HPDE6-E6E7 (cell line): Measurements from ENCODE around the gene DNTT.
A peak's percentile ranks its signal among the peaks of the same experiment; 100 is the strongest.
"Not testable (repeated sequence)": the region's sequence is repeated elsewhere in the genome, so short reads cannot be mapped to it uniquely, and the experiment has no call there.

Experiments used
- DNase-seq: peaks from one replicate; pipeline ENCODE4 v3.0.0; 2011; ENCODE audit warnings: missing footprints; ENCODE audit errors: extremely low spot score

DNTT gene

GRCh38 chr10:96276426-96276825 lies 27.8 kb upstream of the DNTT start:
- DNase-seq, result no peak

DNA sequence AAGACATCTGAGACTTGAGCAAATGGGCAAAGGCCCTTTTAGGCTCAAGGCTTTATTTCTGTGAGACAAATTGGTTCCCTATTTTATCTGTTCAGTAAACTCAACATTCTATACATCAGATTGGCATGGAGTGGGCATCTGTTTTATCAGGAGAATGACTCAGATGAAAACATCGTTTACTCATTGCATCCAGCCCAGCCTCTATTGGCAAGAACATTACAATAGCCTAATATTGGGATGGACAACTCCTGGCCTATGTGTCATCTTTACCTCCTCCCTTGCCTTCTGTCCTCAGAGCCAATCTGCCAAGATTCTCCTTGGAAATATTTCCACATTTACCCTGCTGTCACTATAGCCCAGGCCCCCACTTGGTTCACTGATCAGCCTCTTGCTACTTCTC lies 27.4 kb upstream of the DNTT start:
- no peak for DNase-seq

DNA sequence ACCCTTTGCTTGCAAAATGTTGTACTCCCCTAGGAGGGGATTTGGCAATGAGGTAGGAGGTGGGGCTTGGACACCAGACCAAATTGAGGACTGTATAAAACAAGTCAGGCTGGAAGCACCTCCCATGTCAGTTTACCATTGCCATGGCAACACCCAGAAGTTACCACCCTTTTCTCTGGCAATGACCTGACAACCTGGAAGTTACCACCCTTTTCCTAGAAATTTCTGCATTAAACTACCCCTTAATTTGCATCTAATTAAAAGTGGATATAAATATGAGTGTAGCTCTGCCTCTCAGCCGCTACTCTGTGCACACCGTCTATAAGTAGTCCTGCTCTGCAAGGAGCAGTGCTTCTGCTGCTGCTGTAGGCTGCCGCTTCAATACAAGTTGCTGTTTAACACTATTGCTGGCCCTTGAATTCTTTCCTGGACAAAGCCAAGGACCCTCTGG lies 25.0 kb upstream of the DNTT start:
- no peak for DNase-seq

DNA sequence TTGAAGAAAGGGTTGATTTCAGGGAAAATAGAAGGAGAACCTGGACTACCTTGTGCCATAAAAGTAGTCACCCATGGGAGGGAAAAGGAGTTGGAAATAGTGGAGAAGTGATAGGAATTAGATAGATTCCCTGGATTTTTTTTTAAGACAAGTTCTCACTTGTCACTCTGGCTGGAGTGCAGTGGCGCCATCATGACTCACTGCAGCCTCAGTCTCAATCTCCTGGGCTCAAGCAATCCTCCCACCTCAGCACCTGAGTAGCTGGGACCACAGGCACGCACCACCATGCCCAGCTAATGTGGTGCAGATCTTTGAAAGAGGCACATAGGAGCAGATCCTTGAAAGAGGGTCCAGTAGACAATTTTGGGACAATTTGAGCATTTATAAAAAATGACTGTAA lies 23.4 kb upstream of the DNTT start:
- no peak for DNase-seq

DNA sequence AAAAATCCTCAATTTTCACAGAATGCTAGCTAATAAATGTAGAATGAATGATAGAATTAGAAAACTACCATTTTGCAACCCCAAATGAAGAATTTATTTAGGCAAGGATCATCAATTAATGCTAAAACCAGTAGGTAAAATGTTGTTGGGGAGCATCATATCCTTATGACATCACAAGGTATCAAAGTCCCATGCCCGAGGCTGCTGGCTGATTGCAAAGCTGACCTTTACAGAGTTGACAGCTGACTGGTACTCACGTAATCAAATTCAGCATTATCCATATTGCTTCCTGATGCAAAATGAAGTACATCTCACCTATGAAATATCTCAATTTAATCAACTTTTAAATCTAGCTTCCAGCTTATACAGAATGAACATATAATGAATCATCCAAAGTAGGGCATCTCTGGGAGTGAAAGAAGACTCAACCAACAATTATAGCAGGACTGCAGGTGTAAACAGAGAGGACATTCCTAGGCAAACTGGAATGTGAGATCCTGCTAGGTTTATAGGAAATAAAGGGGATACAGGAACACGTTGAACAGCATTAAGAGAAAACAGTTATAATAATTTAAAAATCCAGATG lies 22.7 kb upstream of the DNTT start:
- DNase-seq, result no peak

DNA sequence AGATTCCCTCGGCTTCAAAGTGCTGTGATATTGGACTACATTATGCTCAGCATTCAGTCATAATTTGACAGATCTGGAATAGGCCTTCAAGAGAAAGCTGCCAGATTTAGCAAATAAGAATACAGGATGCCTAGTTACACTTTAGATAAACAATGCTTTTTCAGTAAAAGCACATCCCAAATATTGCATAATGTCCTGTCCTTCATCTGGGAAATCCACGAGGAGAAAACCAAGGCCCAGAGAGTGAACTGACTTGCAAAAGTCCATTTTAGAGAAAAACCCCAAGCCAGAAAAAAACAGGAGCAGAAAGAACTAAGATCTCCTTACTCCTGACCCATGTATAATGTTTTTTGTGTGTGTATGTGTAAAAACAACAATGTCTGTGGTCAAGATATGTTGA lies 20.9 kb upstream of the DNTT start:
- no peak for DNase-seq

- DNase-seq, result no peak
Observed at GRCh38 chr10:96283756-96284155, 20.5 kb upstream of the DNTT start.

- DNase-seq, result no peak
Observed at GRCh38 chr10:96285331-96285752, 18.9 kb upstream of the DNTT start.

DNA sequence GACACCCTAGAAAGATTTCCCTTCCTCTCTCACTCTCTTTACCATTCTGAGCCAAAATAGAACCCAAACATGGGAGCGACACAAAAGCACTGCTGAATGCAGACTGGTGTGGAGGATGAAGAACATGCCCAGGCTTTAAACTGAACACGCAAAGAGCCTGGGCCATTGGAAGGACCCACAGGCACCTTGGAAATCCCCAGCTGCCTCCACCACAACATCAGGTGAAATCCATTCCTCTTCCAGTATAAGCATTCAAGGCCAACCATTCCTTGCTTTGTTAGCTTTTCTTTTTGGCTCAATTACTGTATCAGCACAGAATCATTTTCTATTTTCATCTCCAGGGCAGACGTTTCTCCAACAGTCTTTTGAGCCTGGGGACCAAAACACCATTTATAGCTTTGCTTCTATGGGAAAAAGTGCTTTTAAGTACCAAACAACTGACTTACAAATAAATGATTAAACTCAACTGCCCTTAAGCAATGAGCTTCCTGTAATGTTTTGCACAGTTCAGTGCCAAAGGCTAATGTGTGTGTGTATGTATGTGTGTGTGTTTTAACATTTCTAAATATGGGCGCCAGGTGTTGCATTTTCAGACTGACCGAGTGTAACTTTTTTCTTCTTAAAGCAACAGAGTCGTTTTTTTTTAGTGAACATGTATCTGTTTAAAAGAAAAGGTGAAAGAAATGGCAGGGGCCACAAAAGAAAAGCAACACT lies 16.7 kb upstream of the DNTT start:
- no peak for DNase-seq

DNA sequence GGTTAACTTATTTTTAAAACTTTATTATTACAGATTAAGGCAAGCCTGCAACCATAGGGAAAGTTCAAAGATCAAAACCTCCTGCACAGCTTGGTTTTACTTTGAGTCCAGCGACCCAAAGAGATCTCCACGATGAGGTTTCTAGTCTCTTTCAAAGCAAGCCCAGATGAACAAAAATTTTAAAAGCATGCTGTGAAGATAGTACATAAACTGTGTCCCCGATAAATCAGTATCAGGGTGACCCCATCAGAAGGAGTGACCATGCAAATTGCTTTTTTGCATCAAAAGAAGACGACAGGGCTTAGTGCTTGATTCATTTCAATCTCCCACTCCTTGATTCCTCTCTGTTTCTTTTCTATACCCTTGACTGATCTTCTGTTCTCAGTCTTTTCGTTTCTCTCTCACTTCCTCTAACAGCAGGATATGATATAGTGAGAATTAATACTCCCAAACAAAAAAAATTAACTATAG lies 16.0 kb upstream of the DNTT start:
- DNase-seq, result no peak

DNA sequence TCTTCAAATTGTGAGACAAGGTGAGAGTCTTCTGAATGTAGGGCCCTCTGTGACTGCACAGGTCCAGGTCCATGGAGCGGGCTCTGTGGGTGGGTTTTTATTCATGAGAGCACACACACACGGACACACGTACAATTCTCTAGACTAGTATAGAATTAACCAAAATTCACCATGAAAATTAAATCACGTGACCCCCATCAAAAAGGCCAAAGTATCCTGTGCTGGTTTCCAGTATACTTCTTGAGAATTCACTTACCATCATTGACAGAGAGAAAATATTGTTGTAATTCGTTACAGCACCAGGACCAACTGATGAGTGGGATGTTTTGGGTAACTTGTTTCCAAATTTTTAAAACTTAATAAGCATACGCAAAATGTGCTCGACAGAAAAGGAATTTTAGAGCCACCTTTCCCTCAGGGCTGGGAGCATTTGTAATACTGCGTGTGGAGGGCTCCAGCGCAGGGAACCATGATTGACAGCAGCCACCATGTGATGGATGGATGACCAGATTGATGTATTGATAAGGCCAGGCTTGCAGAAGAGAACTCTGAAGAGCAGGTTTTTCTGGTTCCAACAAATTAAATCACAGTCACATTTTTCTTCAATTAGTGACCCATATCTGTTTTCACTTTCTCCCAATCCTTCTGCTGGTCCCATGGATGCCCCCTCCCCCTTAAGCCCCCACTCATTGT lies 14.9 kb upstream of the DNTT start:
- no peak for DNase-seq

DNA sequence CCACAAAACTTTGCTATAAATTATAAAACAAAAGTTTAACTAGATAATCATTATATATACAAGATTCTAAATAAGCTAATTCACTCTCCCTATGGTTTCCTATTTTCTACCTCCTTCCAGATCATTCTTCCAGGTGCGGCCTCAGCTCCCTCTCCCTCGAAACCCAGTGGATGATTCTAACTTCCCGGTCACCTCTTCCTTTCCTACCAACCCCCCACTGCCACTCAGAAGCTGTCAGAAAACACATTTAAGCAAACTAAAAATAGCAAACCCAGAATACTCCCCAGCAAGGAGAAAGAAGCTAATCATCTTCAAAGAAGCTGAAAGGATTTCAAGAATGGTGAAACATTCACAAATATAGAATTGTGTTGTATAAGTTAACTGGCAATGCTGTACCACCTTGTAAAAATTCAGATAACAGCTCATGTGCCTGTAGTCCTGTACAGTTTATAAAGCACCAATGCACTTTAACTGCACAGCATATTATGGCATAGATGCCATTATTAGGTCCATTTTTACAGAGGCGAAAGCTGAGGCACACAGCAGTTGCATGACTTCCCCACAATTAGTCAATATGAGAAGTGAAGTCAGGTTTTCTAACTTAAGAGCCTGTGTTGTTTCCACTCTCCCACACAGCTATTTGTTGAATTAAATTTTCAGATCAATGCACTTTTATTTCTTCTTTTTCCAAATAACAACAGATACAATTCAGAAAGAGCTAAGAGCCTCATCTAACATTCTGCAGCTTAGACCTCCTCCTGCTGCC lies 13.7 kb upstream of the DNTT start:
- no peak for DNase-seq

- peak; percentile 50 for DNase-seq
Observed at GRCh38 chr10:96292971-96293920, 11.0 kb upstream of the DNTT start.

GRCh38 chr10:96295475-96295874 lies 8.8 kb upstream of the DNTT start:
- DNase-seq, result no peak

DNA sequence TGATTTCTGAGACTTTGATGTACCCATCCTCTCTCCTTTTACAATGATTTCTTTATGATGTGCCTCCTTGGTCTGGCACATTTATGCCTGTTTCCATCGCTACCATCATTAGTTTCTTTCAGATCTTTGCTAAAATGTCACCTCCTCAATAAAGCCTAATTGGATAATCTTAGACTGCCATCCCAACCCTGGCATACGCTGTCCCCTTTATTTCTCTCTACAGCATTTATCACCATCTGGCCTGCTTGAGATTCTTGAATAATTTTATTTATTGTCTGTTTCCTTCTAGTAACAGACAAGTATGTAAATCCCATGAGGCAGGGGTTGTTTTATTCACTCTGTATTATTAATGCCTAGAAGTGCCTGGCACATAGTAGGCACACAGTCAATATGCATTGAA lies 6.7 kb upstream of the DNTT start:
- no peak for DNase-seq

DNA sequence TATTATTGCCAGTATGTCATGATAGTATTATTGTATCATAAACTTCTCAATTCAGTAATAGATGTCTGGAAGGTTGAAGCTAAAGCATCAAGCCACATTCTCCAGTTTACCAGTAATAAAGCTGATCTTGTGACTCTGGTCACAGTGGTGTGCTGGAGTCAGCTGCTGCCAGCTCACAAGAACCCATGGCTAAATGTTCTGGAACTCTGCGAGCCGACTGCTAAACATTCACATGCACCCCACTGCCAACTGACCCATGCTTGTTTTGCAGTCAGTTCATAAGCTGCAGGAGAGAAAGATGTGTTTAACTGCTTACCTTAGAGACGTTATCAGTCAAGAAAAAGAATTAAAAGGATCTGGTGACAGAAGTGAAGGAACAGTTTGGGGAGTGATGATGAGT lies 5.9 kb upstream of the DNTT start:
- DNase-seq, result no peak

- no peak for DNase-seq
Observed at GRCh38 chr10:96299383-96299782, 4.9 kb upstream of the DNTT start.

GRCh38 chr10:96301616-96302015 lies 2.6 kb upstream of the DNTT start:
- DNase-seq, result no peak

DNA sequence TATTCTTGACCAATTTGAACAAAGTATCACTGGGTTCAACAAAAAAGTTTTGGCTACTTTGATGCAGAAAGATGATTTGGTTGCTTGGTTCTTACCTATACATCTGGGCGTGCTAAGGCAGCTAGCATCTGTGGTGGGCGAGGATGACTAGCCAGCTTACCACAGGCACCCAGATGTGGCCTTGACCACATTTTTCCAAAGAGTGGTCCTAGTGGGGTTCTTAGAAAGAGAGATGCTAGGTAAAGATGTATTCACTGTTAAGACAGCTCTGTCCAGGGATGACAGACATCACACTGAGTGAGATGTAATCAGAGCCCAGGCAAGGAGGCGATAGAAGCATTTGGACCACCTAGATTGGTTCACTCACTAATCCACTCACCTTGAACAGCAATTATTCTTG lies 785 bp downstream of the DNTT start:
- no peak for DNase-seq

DNA sequence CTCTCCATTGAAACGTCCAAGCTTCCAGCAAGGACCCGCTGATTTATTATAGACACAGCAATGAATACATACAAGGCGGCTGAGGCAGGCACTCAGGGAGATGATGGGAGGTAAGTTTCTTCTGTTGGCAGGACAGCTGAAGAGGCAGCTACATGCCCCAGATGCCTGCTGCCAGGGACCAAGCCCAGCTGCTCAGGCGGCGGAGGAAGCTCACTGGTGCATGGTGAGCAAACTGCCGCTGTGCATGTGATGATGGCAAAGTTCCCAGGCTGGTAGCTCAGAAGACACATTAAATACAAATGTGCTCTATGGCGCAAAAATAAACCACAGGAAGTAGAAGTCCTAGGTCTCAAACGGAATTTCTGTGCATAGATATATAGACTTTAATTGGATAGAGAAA lies 2.3 kb downstream of the DNTT start:
- DNase-seq, result no peak

DNA sequence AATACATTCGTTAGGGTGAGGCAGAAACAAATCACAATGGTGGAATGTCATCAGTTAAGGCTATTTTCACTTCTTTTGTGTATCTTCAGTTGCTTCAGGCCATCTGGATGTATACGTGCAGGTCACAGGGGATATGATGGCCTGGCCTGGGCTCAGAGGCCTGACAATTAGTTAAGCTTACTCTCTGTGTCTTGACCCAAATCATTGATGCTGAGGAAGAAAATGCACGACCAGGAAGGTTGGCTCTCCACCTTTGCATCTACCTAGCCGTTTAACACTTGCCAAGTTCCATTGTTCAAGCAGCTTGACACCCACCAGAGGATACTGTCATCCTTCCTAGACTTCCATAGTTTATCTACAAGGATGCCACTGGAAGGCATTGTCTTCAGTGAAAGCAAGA lies 4.6 kb downstream of the DNTT start:
- not testable (repeated sequence) for DNase-seq
